ENCODE results near the gene SWT1. TPM values are rescaled to one million over a fixed set of nuclear protein-coding genes. Genes with fewer than 3 reads are reported as not detected.
A peak's percentile ranks its signal among the peaks of the same experiment; 100 is the strongest.

Gene SWT1
- total and polyA plus RNA-seq, 9 of the 15 experiments (the other 6 are each of a cell fraction or from before 2014, with no cell fraction given): 1.5 to 3.4 (median 2.3) TPM

DNA sequence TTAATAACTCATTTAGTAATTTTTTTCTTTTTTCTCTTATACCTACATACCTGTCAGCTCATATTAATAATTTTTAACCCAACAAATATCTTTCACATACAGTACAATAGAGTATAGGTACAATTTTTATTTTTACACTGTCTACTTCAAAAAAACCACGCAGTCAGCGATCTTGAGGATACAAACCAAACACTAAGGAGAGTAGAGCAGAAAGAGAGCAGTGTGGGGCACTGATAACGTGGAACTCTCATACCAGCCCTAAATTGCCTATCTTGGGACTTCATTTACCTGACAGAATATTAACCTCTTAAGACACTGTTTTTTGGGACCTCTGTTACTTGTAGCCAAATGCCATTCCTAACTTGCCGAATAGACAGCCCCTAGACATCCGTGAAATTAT is 5.8 kb upstream of the SWT1 start:
- H3K4me2 ChIP-seq (ENCODE audit: insufficient read depth, low read length): 0 out of 2 replicates have a peak overlapping the region, but pooled peaks have one; percentile 32
- DNase-seq (ENCODE audit: extremely low read depth in 1 of 4, low spot score in 3 of 4): peak in 2 of 4 experiments; percentile 52 to 71
- no TSS peak for BruUV-seq (replicated peaks)
- ATAC-seq: peak; percentile 73
- H3K9me3 ChIP-seq (replicated peaks; ENCODE audit: control insufficient read depth, insufficient read depth, low read depth, low read length): no peaks in the 10 kb centered on the region
- H3K9ac ChIP-seq (ENCODE audit: insufficient read depth in 1 of 2, low read depth in 2 of 2, low read length in 2 of 2): 0 out of 4 replicates have a peak overlapping the region, but pooled peaks of 1 of the 2 experiments have one; percentile 15
- peaks cover 3 to 30% of the 10 kb centered on the region in 2 experiments; a peak in 3 of 5 replicates for H3K4me1 ChIP-seq (replicated peaks in 1 of 2; ENCODE audit: control insufficient read depth in 2 of 2, insufficient read depth in 2 of 2, low read length in 2 of 2)
- POLR2A ChIA-PET: no interaction called here
- peaks cover 42% of the 10 kb centered on the region for H3K36me3 ChIP-seq (ENCODE audit: control insufficient read depth, insufficient read depth, low read length)
- CTCF ChIA-PET (ENCODE audit: low intra/inter-chr PET ratio): interaction anchor here (0.7 kb wide), 1 partner anchor 109 kb away, joined by 4 read pairs; no protein-coding TSS in a partner anchor
- WGBS (ENCODE audit: insufficient coverage, low coverage, missing lambda C conversion rate): 14% methylated on average over 5 of the region's 5 CpGs
- peaks cover 32% of the 10 kb centered on the region for H3K79me2 ChIP-seq (ENCODE audit: control insufficient read depth, insufficient read depth, low read length)
- H2AFZ ChIP-seq (ENCODE audit: low read depth, low read length): no peak overlapping the region; the same call in 1 of the 2 replicates
- no peak overlapping the region for H3K4me3 ChIP-seq
- H4K20me1 ChIP-seq (replicated peaks; ENCODE audit: control insufficient read depth, insufficient read depth, low read length): no peaks in the 10 kb centered on the region
- no peaks in the 10 kb centered on the region for H3K27me3 ChIP-seq (ENCODE audit: control insufficient read depth in 2 of 2, insufficient read depth in 2 of 2, low read length in 2 of 2)
- H3K27ac ChIP-seq (ENCODE audit: extremely low read depth, low read depth, low read length): peak overlapping the region; percentile 24; the same call in 2 of the 3 replicates
- peak; percentile 72 for FAIRE-seq
- in situ Hi-C loops (cut with MboI) (no loop called here), intact Hi-C loops (cut with micrococcal nuclease) (no loop called here)
- H3K9me1 ChIP-seq (ENCODE audit: control insufficient read depth, insufficient read depth, low read length): no peaks in the 10 kb centered on the region
- no peak for TF ChIP-seq GTF2A2 (tag; IDR thresholded peaks at IDR 0.05)
- TF ChIP-seq IFI16 (CRISPR knock-in tag; IDR thresholded peaks at IDR 0.05): no peak
- TF ChIP-seq, protein P1, sequence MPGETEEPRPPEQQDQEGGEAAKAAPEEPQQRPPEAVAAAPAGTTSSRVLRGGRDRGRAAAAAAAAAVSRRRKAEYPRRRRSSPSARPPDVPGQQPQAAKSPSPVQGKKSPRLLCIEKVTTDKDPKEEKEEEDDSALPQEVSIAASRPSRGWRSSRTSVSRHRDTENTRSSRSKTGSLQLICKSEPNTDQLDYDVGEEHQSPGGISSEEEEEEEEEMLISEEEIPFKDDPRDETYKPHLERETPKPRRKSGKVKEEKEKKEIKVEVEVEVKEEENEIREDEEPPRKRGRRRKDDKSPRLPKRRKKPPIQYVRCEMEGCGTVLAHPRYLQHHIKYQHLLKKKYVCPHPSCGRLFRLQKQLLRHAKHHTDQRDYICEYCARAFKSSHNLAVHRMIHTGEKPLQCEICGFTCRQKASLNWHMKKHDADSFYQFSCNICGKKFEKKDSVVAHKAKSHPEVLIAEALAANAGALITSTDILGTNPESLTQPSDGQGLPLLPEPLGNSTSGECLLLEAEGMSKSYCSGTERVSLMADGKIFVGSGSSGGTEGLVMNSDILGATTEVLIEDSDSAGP (CRISPR knock-in tag; IDR thresholded peaks at IDR 0.05): no peak
- no peak for TF ChIP-seq ZC3H8 (IDR thresholded peaks at IDR 0.05)
- TF ChIP-seq ZNF717 (CRISPR knock-in tag; IDR thresholded peaks at IDR 0.05): no peak
- no peak for TF ChIP-seq BHLHE40 (IDR thresholded peaks at IDR 0.05; ENCODE audit: low read length)
- TF ChIP-seq, protein P2, sequence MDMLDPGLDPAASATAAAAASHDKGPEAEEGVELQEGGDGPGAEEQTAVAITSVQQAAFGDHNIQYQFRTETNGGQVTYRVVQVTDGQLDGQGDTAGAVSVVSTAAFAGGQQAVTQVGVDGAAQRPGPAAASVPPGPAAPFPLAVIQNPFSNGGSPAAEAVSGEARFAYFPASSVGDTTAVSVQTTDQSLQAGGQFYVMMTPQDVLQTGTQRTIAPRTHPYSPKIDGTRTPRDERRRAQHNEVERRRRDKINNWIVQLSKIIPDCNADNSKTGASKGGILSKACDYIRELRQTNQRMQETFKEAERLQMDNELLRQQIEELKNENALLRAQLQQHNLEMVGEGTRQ (CRISPR knock-in tag; IDR thresholded peaks at IDR 0.05): no peak
- TF ChIP-seq, protein P3, sequence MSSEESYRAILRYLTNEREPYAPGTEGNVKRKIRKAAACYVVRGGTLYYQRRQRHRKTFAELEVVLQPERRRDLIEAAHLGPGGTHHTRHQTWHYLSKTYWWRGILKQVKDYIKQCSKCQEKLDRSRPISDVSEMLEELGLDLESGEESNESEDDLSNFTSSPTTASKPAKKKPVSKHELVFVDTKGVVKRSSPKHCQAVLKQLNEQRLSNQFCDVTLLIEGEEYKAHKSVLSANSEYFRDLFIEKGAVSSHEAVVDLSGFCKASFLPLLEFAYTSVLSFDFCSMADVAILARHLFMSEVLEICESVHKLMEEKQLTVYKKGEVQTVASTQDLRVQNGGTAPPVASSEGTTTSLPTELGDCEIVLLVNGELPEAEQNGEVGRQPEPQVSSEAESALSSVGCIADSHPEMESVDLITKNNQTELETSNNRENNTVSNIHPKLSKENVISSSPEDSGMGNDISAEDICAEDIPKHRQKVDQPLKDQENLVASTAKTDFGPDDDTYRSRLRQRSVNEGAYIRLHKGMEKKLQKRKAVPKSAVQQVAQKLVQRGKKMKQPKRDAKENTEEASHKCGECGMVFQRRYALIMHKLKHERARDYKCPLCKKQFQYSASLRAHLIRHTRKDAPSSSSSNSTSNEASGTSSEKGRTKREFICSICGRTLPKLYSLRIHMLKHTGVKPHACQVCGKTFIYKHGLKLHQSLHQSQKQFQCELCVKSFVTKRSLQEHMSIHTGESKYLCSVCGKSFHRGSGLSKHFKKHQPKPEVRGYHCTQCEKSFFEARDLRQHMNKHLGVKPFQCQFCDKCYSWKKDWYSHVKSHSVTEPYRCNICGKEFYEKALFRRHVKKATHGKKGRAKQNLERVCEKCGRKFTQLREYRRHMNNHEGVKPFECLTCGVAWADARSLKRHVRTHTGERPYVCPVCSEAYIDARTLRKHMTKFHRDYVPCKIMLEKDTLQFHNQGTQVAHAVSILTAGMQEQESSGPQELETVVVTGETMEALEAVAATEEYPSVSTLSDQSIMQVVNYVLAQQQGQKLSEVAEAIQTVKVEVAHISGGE (CRISPR knock-in tag; IDR thresholded peaks at IDR 0.05): no peak
- peak; percentile 91 for TF ChIP-seq C11orf30 (IDR thresholded peaks at IDR 0.05; ENCODE audit: low read depth)
- no peak for TF ChIP-seq BACH1 (tag; IDR thresholded peaks at IDR 0.05)
- TF ChIP-seq CBFA2T3 (IDR thresholded peaks at IDR 0.05): peak; percentile 63
- no peak for TF ChIP-seq ARID2 (IDR thresholded peaks at IDR 0.05)
- TF ChIP-seq, protein P4, sequence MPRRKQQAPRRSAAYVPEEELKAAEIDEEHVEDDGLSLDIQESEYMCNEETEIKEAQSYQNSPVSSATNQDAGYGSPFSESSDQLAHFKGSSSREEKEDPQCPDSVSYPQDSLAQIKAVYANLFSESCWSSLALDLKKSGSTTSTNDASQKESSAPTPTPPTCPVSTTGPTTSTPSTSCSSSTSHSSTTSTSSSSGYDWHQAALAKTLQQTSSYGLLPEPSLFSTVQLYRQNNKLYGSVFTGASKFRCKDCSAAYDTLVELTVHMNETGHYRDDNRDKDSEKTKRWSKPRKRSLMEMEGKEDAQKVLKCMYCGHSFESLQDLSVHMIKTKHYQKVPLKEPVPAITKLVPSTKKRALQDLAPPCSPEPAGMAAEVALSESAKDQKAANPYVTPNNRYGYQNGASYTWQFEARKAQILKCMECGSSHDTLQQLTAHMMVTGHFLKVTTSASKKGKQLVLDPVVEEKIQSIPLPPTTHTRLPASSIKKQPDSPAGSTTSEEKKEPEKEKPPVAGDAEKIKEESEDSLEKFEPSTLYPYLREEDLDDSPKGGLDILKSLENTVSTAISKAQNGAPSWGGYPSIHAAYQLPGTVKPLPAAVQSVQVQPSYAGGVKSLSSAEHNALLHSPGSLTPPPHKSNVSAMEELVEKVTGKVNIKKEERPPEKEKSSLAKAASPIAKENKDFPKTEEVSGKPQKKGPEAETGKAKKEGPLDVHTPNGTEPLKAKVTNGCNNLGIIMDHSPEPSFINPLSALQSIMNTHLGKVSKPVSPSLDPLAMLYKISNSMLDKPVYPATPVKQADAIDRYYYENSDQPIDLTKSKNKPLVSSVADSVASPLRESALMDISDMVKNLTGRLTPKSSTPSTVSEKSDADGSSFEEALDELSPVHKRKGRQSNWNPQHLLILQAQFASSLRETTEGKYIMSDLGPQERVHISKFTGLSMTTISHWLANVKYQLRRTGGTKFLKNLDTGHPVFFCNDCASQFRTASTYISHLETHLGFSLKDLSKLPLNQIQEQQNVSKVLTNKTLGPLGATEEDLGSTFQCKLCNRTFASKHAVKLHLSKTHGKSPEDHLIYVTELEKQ (CRISPR knock-in tag; IDR thresholded peaks at IDR 0.05): no peak
